HEK293 (cell line): ENCODE results near the gene CDC14A.

Experiments
- CTCF ChIA-PET: fragments of 350-600 bp; formaldehyde crosslinking; extraction: SDS; loops from one replicate; lab custom pipeline; 2021; ENCODE audit warnings: antibody characterized with exemption; lab: Yijun Ruan, JAX
- POLR2A ChIA-PET: fragments of 300-600 bp; formaldehyde crosslinking; extraction: SDS; loops from one replicate; lab custom pipeline; 2020; ENCODE audit warnings: antibody characterized with exemption, inconsistent platforms; lab: Yijun Ruan, JAX
- H3K27ac ChIP-seq: fragments of 200-500 bp; sonication (Bioruptor generic); 2 replicates; pipeline ENCODE4 v1.5.1; 2014; ENCODE audit warnings: low read depth, low read length, control low read depth, inconsistent platforms; ENCODE audit errors: extremely low read depth
- H3K36me3 ChIP-seq, 2 experiments: fragments of 200-500 bp in 1 of 2; sonication (Bioruptor generic) in 1 of 2; 1 replicate in 1 of 2; 2 replicates in 1 of 2; pipeline ENCODE4 v1.5.1; 2014 to 2017; ENCODE audit warnings: inconsistent platforms in 2 of 2, low read length in 2 of 2; ENCODE audit not compliant: control insufficient read depth in 2 of 2, insufficient read depth in 1 of 2
- H3K4me1 ChIP-seq: fragments of 200-500 bp; sonication (Bioruptor generic); 2 replicates; pipeline ENCODE4 v1.5.1; 2014; ENCODE audit warnings: mild to moderate bottlenecking, low read length, inconsistent platforms; ENCODE audit not compliant: control insufficient read depth, insufficient read depth
- H3K4me3 ChIP-seq: 2 replicates; pipeline ENCODE4 v1.5.1; 2011; ENCODE audit warnings: low read depth, mild to moderate bottlenecking, control low read depth, low read length, moderate library complexity
- H3K9me3 ChIP-seq: fragments of 200-500 bp; sonication (Bioruptor generic); 2 replicates; pipeline ENCODE4 v1.5.1; 2014; ENCODE audit warnings: low read depth, low read length, inconsistent platforms; ENCODE audit not compliant: control insufficient read depth, insufficient read depth
- BCL11B ChIP-seq: fragments of 450-650 bp; formaldehyde crosslinking; IDR thresholded peaks from 2 replicates; pipeline ENCODE4 v1.5.1; 2016; ENCODE audit warnings: low read depth, missing biosample characterization, missing genetic modification characterization
- GFI1B ChIP-seq: fragments of 450-650 bp; formaldehyde crosslinking; IDR thresholded peaks from 2 replicates; pipeline ENCODE4 v1.5.1; 2016; ENCODE audit warnings: missing biosample characterization, missing genetic modification characterization
- IKZF3 ChIP-seq: fragments of 450-650 bp; IDR thresholded peaks from 2 replicates; pipeline ENCODE4 v1.5.0; 2018; ENCODE audit warnings: missing biosample characterization, mild to moderate bottlenecking, missing genetic modification characterization, moderate library complexity
- PRDM1 ChIP-seq: fragments of 450-650 bp; formaldehyde crosslinking; IDR thresholded peaks from 2 replicates; pipeline ENCODE4; 2016; ENCODE audit warnings: missing biosample characterization, missing genetic modification characterization
- ZBTB17 ChIP-seq: fragments of 450-650 bp; formaldehyde crosslinking; IDR thresholded peaks from 2 replicates; pipeline ENCODE4 v1.5.1; 2016; ENCODE audit warnings: missing biosample characterization, missing genetic modification characterization
- ZNF175 ChIP-seq: fragments of 450-650 bp; formaldehyde crosslinking; IDR thresholded peaks from 2 replicates; pipeline ENCODE4 v1.5.1; 2016; ENCODE audit warnings: missing biosample characterization, missing genetic modification characterization
- ZNF394 ChIP-seq: fragments of 450-650 bp; formaldehyde crosslinking; IDR thresholded peaks from 2 replicates; pipeline ENCODE4 v1.5.1; 2016; ENCODE audit warnings: missing biosample characterization, missing genetic modification characterization, mild to moderate bottlenecking, moderate library complexity, borderline replicate concordance
- ZNF544 ChIP-seq: fragments of 450-650 bp; formaldehyde crosslinking; IDR thresholded peaks from 2 replicates; pipeline ENCODE4 v1.5.0; 2017; ENCODE audit warnings: missing biosample characterization, missing genetic modification characterization
- ZNF560 ChIP-seq: fragments of 450-650 bp; formaldehyde crosslinking; IDR thresholded peaks from 2 replicates; pipeline ENCODE4 v1.5.1; 2017; ENCODE audit warnings: missing biosample characterization, missing genetic modification characterization, borderline replicate concordance
- ZNF626 ChIP-seq: fragments of 450-650 bp; sonication (Bioruptor Pico); formaldehyde crosslinking; IDR thresholded peaks from 2 replicates; pipeline ENCODE4 v1.5.1; 2018; ENCODE audit warnings: missing biosample characterization, missing genetic modification characterization, inconsistent platforms
- ZNF629 ChIP-seq: fragments of 450-650 bp; formaldehyde crosslinking; IDR thresholded peaks from 2 replicates; pipeline ENCODE4 v1.5.1; 2017; ENCODE audit warnings: missing biosample characterization, missing genetic modification characterization
- ZNF660 ChIP-seq: fragments of 450-650 bp; IDR thresholded peaks from 2 replicates; pipeline ENCODE4 v1.5.1; 2018; ENCODE audit warnings: missing biosample characterization, mild to moderate bottlenecking, missing genetic modification characterization
- ZXDB ChIP-seq: fragments of 450-650 bp; formaldehyde crosslinking; IDR thresholded peaks from 2 replicates; pipeline ENCODE4 v1.5.1; 2016; ENCODE audit warnings: missing biosample characterization, missing genetic modification characterization
- TF ChIP-seq, protein P1 (sequence below): fragments of 450-650 bp; formaldehyde crosslinking; IDR thresholded peaks from 2 replicates; pipeline ENCODE4 v1.5.1; 2017; ENCODE audit warnings: missing biosample characterization, missing genetic modification characterization
- TF ChIP-seq, protein P2 (sequence below): fragments of 450-650 bp; formaldehyde crosslinking; IDR thresholded peaks from 2 replicates; pipeline ENCODE4 v1.5.1; 2016; ENCODE audit warnings: missing biosample characterization, missing genetic modification characterization
- TF ChIP-seq, protein P3 (sequence below): fragments of 450-650 bp; formaldehyde crosslinking; IDR thresholded peaks from 2 replicates; pipeline ENCODE4 v1.5.1; 2016; ENCODE audit warnings: missing biosample characterization, missing genetic modification characterization
- TF ChIP-seq, protein P4 (sequence below): fragments of 450-650 bp; formaldehyde crosslinking; IDR thresholded peaks from 2 replicates; pipeline ENCODE4 v1.5.1; 2016; ENCODE audit warnings: missing biosample characterization, missing genetic modification characterization
- TF ChIP-seq, protein P5 (sequence below): fragments of 450-650 bp; formaldehyde crosslinking; IDR thresholded peaks from 2 replicates; pipeline ENCODE4 v1.5.1; 2016; ENCODE audit warnings: missing biosample characterization, missing genetic modification characterization
- TF ChIP-seq, protein P6 (sequence below): fragments of 450-650 bp; formaldehyde crosslinking; IDR thresholded peaks from 2 replicates; pipeline ENCODE4 v1.5.1; 2017; ENCODE audit warnings: missing biosample characterization, missing genetic modification characterization

The CDC14A gene

DNA sequence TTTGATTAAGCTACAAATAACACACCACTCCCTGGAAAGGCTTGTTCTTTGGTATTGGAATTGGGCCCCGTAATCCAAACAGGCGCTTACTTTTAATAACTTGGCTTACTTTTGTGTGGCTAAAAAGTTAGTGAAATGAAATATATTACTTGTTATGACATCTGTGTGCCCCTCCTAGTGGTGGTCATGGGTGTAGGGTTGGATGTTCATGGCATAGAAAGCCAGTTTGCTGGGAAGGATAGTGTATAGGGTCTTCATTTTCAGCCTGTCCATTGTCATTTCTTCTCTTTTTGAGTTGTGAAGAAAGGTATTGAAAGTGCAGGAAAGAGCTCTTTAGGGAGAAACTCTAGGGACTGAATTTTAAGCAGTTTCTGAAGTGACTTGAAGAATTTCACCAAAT lies 5.9 kb downstream of the CDC14A start:
- POLR2A ChIA-PET = no interaction called here
- H3K36me3 ChIP-seq = no peaks in the 10 kb centered on the region
- no peak overlapping the region for H3K4me3 ChIP-seq
- TF ChIP-seq, protein P1, sequence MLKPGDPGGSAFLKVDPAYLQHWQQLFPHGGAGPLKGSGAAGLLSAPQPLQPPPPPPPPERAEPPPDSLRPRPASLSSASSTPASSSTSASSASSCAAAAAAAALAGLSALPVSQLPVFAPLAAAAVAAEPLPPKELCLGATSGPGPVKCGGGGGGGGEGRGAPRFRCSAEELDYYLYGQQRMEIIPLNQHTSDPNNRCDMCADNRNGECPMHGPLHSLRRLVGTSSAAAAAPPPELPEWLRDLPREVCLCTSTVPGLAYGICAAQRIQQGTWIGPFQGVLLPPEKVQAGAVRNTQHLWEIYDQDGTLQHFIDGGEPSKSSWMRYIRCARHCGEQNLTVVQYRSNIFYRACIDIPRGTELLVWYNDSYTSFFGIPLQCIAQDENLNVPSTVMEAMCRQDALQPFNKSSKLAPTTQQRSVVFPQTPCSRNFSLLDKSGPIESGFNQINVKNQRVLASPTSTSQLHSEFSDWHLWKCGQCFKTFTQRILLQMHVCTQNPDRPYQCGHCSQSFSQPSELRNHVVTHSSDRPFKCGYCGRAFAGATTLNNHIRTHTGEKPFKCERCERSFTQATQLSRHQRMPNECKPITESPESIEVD (tag by site-specific recombination) = 0 out of 2 replicates have a peak, but pooled peaks have one; percentile 28
- TF ChIP-seq, protein P2, sequence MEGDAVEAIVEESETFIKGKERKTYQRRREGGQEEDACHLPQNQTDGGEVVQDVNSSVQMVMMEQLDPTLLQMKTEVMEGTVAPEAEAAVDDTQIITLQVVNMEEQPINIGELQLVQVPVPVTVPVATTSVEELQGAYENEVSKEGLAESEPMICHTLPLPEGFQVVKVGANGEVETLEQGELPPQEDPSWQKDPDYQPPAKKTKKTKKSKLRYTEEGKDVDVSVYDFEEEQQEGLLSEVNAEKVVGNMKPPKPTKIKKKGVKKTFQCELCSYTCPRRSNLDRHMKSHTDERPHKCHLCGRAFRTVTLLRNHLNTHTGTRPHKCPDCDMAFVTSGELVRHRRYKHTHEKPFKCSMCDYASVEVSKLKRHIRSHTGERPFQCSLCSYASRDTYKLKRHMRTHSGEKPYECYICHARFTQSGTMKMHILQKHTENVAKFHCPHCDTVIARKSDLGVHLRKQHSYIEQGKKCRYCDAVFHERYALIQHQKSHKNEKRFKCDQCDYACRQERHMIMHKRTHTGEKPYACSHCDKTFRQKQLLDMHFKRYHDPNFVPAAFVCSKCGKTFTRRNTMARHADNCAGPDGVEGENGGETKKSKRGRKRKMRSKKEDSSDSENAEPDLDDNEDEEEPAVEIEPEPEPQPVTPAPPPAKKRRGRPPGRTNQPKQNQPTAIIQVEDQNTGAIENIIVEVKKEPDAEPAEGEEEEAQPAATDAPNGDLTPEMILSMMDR (tag by site-specific recombination) = peak; percentile 23; the same call in 1 of the 2 replicates
- TF ChIP-seq ZBTB17 (tag by site-specific recombination) (peak; percentile 64; the same call in 1 of the 2 replicates), PRDM1 (peak; percentile 71), BCL11B (tag by site-specific recombination) (no peak)
- no peak overlapping the region for H3K27ac ChIP-seq
- H3K4me1 ChIP-seq = peaks cover 10% of the 10 kb centered on the region
- CTCF ChIA-PET = interaction anchor here (0.5 to 2.0 kb wide), 13 partner anchors 9 to 612 kb away, joined by 3 to 8 read pairs (median 3); no protein-coding TSS in a partner anchor
- no peaks in the 10 kb centered on the region for H3K9me3 ChIP-seq

DNA sequence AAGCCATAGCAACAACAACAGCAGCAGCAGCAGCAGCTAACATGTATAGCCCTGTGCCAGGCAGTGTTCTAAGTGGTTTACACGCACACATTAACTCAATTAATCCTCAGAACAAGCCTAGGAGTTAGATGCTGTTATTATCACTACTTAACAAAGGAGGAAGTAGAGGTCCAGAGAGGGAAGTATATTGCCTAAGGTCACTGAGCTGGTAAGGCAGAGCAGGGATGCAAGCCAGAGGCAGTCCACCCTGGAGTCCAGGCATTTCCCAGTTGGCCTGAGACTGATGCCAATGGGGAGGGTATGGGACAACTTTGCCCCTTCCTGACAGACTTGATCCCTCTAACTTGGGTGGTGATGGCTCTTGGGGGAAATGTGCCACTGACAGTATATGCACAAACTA lies 6.8 kb downstream of the CDC14A start:
- H3K27ac ChIP-seq = no peak overlapping the region
- ChIA-PET POLR2A (no interaction called here), CTCF (interaction anchor here (0.9 to 1.8 kb wide), 2 partner anchors 11 to 12 kb away, joined by 4 to 5 read pairs; no protein-coding TSS in a partner anchor)
- no peaks in the 10 kb centered on the region for H3K36me3 ChIP-seq
- no peak for TF ChIP-seq ZNF175 (tag by site-specific recombination)
- TF ChIP-seq, protein P3, sequence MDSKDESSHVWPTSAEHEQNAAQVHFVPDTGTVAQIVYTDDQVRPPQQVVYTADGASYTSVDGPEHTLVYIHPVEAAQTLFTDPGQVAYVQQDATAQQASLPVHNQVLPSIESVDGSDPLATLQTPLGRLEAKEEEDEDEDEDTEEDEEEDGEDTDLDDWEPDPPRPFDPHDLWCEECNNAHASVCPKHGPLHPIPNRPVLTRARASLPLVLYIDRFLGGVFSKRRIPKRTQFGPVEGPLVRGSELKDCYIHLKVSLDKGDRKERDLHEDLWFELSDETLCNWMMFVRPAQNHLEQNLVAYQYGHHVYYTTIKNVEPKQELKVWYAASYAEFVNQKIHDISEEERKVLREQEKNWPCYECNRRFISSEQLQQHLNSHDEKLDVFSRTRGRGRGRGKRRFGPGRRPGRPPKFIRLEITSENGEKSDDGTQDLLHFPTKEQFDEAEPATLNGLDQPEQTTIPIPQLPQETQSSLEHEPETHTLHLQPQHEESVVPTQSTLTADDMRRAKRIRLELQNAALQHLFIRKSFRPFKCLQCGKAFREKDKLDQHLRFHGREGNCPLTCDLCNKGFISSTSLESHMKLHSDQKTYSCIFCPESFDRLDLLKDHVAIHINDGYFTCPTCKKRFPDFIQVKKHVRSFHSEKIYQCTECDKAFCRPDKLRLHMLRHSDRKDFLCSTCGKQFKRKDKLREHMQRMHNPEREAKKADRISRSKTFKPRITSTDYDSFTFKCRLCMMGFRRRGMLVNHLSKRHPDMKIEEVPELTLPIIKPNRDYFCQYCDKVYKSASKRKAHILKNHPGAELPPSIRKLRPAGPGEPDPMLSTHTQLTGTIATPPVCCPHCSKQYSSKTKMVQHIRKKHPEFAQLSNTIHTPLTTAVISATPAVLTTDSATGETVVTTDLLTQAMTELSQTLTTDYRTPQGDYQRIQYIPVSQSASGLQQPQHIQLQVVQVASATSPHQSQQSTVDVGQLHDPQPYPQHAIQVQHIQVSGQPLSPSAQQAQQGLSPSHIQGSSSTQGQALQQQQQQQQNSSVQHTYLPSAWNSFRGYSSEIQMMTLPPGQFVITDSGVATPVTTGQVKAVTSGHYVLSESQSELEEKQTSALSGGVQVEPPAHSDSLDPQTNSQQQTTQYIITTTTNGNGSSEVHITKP (tag by site-specific recombination) = no peak
- TF ChIP-seq ZNF560 (tag by site-specific recombination) = no peak
- no peak for TF ChIP-seq ZNF394 (tag by site-specific recombination)
- TF ChIP-seq ZNF544 = no peak
- H3K4me3 ChIP-seq = no peak overlapping the region
- H3K4me1 ChIP-seq = peaks cover 10% of the 10 kb centered on the region
- H3K9me3 ChIP-seq = no peaks in the 10 kb centered on the region

DNA sequence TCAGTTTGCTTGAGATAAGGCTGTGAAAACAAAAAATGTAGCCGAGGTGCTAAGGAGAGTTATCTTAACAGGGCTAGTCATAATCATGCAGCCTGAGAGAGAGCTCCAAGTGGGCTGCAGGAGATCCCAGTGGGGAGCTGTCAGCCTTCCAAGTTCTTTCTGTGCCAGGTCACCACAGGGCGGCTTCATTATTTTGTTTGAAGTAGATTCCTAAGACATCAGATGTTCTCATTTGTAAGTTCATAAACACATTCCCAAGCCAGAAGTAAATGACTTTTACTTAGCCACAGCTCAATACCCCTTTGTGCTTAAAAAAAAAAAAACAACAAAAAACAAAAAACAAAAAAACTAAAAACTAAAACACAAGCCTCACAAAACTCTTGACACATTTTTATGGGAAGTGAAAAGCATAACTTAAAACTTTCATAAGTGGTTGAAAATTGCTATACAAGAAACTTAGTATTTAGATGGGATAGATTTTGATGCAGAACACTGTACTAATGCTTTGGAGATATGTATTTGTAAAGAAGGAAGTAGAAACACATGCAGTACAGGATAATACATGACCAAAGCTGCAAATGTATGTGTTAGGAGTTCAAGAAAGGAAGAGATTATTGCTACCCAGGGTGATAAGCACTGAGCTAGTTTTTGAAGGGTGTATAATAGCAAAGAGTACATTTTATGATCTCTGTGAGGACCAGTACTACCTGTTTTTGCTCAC lies 8.6 kb downstream of the CDC14A start:
- ChIA-PET POLR2A (interaction anchor here (1.0 kb wide), 1 partner anchor 9 kb away, joined by 3 read pairs; the partner anchor contains the start of gene CDC14A), CTCF (interaction anchor here (1.2 kb wide), 1 partner anchor 98 kb away, joined by 3 read pairs; no protein-coding TSS in a partner anchor)
- Histone ChIP-seq H3K4me1 (peaks cover 5% of the 10 kb centered on the region; the same call in 1 of the 2 replicates), H3K4me3 (no peak overlapping the region), H3K27ac (no peak overlapping the region), H3K36me3 (no peaks in the 10 kb centered on the region), H3K9me3 (no peaks in the 10 kb centered on the region)
- no peak for TF ChIP-seq GFI1B (tag by site-specific recombination)
- TF ChIP-seq, protein P4, sequence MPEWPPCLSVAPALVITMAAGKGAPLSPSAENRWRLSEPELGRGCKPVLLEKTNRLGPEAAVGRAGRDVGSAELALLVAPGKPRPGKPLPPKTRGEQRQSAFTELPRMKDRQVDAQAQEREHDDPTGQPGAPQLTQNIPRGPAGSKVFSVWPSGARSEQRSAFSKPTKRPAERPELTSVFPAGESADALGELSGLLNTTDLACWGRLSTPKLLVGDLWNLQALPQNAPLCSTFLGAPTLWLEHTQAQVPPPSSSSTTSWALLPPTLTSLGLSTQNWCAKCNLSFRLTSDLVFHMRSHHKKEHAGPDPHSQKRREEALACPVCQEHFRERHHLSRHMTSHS (tag by site-specific recombination) = no peak
- TF ChIP-seq IKZF3 (tag by site-specific recombination) = peak; percentile 91
- TF ChIP-seq ZXDB = peak; percentile 74; the same call in 1 of the 2 replicates
- no peak for TF ChIP-seq ZNF626 (tag by site-specific recombination)
- TF ChIP-seq ZNF629 (tag by site-specific recombination) = peak; percentile 74
- TF ChIP-seq ZNF660 (tag by site-specific recombination) = peak; percentile 61; the same call in 1 of the 2 replicates
- TF ChIP-seq, protein P5, sequence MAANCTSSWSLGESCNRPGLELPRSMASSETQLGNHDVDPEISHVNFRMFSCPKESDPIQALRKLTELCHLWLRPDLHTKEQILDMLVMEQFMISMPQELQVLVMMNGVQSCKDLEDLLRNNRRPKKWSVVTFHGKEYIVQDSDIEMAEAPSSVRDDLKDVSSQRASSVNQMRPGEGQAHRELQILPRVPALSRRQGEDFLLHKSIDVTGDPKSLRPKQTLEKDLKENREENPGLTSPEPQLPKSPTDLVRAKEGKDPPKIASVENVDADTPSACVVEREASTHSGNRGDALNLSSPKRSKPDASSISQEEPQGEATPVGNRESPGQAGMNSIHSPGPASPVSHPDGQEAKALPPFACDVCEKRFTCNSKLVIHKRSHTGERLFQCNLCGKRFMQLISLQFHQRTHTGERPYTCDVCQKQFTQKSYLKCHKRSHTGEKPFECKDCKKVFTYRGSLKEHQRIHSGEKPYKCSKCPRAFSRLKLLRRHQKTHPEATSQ (tag by site-specific recombination) = no peak
- TF ChIP-seq, protein P6, sequence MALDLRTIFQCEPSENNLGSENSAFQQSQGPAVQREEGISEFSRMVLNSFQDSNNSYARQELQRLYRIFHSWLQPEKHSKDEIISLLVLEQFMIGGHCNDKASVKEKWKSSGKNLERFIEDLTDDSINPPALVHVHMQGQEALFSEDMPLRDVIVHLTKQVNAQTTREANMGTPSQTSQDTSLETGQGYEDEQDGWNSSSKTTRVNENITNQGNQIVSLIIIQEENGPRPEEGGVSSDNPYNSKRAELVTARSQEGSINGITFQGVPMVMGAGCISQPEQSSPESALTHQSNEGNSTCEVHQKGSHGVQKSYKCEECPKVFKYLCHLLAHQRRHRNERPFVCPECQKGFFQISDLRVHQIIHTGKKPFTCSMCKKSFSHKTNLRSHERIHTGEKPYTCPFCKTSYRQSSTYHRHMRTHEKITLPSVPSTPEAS (tag by site-specific recombination) = no peak
